Measurements from ENCODE around the gene DNAH17.

DNA sequence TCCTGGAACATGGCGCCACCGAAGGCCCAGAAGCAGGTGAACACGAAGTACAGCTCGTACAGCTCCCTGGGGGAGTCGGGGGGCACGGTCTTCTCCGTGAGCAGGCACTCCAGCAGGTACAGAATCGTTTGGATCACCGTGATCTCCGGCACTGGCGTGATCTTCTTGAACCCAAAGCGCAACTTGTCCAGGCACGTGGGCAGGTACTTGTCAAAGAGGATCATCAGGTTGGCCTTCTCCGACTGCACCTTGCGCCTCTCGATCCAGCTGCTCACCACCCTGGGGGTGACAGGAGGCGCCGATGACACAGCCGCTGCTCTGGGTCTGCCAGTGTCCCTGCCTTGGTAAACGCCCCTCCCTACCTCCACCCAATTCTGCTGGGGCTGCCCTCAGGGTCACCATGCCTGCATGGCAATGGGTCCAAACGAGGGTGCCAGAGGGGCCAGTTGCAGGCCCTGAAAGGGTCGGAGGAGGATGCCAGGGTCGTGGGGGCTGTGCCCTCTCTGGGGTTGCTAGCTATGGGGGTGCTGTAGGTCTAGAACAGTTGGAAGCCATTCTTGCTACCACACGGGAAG lies 90.9 kb downstream of the DNAH17 start:
- no peak for TF ChIP-seq POLR2AphosphoS5 (IDR thresholded peaks at IDR 0.05; ENCODE audit: low read depth, low read length)
- no peak for TF ChIP-seq SIN3A (IDR thresholded peaks at IDR 0.05; ENCODE audit: borderline replicate concordance, low read depth, low read length)
- no peak for TF ChIP-seq FOXJ3 (CRISPR knock-in tag; IDR thresholded peaks at IDR 0.05)
- TF ChIP-seq, protein P1, sequence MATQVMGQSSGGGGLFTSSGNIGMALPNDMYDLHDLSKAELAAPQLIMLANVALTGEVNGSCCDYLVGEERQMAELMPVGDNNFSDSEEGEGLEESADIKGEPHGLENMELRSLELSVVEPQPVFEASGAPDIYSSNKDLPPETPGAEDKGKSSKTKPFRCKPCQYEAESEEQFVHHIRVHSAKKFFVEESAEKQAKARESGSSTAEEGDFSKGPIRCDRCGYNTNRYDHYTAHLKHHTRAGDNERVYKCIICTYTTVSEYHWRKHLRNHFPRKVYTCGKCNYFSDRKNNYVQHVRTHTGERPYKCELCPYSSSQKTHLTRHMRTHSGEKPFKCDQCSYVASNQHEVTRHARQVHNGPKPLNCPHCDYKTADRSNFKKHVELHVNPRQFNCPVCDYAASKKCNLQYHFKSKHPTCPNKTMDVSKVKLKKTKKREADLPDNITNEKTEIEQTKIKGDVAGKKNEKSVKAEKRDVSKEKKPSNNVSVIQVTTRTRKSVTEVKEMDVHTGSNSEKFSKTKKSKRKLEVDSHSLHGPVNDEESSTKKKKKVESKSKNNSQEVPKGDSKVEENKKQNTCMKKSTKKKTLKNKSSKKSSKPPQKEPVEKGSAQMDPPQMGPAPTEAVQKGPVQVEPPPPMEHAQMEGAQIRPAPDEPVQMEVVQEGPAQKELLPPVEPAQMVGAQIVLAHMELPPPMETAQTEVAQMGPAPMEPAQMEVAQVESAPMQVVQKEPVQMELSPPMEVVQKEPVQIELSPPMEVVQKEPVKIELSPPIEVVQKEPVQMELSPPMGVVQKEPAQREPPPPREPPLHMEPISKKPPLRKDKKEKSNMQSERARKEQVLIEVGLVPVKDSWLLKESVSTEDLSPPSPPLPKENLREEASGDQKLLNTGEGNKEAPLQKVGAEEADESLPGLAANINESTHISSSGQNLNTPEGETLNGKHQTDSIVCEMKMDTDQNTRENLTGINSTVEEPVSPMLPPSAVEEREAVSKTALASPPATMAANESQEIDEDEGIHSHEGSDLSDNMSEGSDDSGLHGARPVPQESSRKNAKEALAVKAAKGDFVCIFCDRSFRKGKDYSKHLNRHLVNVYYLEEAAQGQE (IDR thresholded peaks at IDR 0.05; ENCODE audit: low read depth, low read length), result no peak

All from SK-N-SH (cell line).